GM13977 (cell line): Measurements from ENCODE around the gene MRTFB.

Experiments
- DNase-seq: peaks from one replicate; pipeline ENCODE4 v3.0.0; 2012; ENCODE audit warnings: low spot score
- CTCF ChIP-seq: IDR thresholded peaks from 2 replicates; pipeline ENCODE4 v1.5.1; 2012; ENCODE audit warnings: mild to moderate bottlenecking, control low read depth; ENCODE audit not compliant: insufficient read depth; ENCODE audit errors: extremely low read depth, missing control alignments
- in situ Hi-C: fragments of 300-500 bp; cut with MboI; formaldehyde crosslinking; loops from one replicate; pipeline ENCODE4 v1.12.0; 2022; ENCODE audit warnings: low sequenced_read_pairs, low pct_unique_long_range_greater_than_20kb, mixed read lengths, inconsistent platforms; ENCODE audit not compliant: unreplicated experiment

The MRTFB gene

GRCh38 chr16:14102925-14103720 lies 32.0 kb downstream of the MRTFB start:
- no peak for DNase-seq
- no peak for TF ChIP-seq CTCF
- in situ Hi-C loops = no loop called here

- DNase-seq = no peak
- in situ Hi-C loops = no loop called here
- TF ChIP-seq CTCF = no peak
Observed at GRCh38 chr16:14104066-14104465, 32.9 kb downstream of the MRTFB start.

- TF ChIP-seq CTCF = no peak
Observed at GRCh38 chr16:14105760-14106375, 34.7 kb downstream of the MRTFB start.

GRCh38 chr16:14106457-14106856 lies 35.3 kb downstream of the MRTFB start:
- TF ChIP-seq CTCF = no peak
- no peak for DNase-seq
- in situ Hi-C loops = no loop called here

More at GRCh38 chr16:14105760-14106375, 34.7 kb downstream of the MRTFB start:
- no peak for DNase-seq
- in situ Hi-C loops = no loop called here

- in situ Hi-C loops = no loop called here
- no peak for TF ChIP-seq CTCF
- no peak for DNase-seq
Observed at GRCh38 chr16:14106961-14107360, 35.8 kb downstream of the MRTFB start.

- no peak for DNase-seq
- in situ Hi-C loops = no loop called here
- TF ChIP-seq CTCF = no peak
Observed at GRCh38 chr16:14109077-14109775, 38.1 kb downstream of the MRTFB start.
